NB4 (cell line): ENCODE results near the gene GFRA3.
"Not testable (repeated sequence)": the region's sequence is repeated elsewhere in the genome, so short reads cannot be mapped to it uniquely, and the experiment has no call there.

Experiments used
- DNase-seq: peaks from one replicate; pipeline ENCODE4 v3.0.0; 2010; ENCODE audit warnings: low read depth
- H3K4me3 ChIP-seq: one replicate; pipeline ENCODE4 v1.5.1; 2011; ENCODE audit warnings: mild to moderate bottlenecking, low read depth, low read length, moderate library complexity
- CTCF ChIP-seq: IDR thresholded peaks from one replicate; pipeline ENCODE4 v1.5.1; 2012; ENCODE audit warnings: low read depth, low read length
- MAX ChIP-seq: IDR thresholded peaks from 2 replicates; pipeline ENCODE4 v1.6.1; 2011; ENCODE audit warnings: low read depth, low read length
- MYC ChIP-seq: IDR thresholded peaks from 2 replicates; pipeline ENCODE4 v1.6.1; 2011; ENCODE audit warnings: low read depth, low read length
- POLR2A ChIP-seq: IDR thresholded peaks from 2 replicates; pipeline ENCODE4 v1.6.1; 2011; ENCODE audit warnings: mild to moderate bottlenecking; ENCODE audit not compliant: insufficient read length; ENCODE audit errors: extremely low read depth

The GFRA3 gene

GRCh38 chr5:138263581-138263980 lies 10.8 kb downstream of the GFRA3 start:
- no peak for DNase-seq
- H3K4me3 ChIP-seq, result no peak overlapping the region
- TF ChIP-seq MYC (no peak), MAX (no peak), POLR2A (no peak), CTCF (no peak)

- DNase-seq, result no peak
- no peak for TF ChIP-seq POLR2A
- TF ChIP-seq CTCF, result no peak
- TF ChIP-seq MAX, result no peak
- no peak for TF ChIP-seq MYC
- H3K4me3 ChIP-seq, result no peak overlapping the region
These were observed 15.6 kb downstream of the GFRA3 start for GRCh38 chr5:138258704-138259292.

GRCh38 chr5:138257583-138257982 lies 16.8 kb downstream of the GFRA3 start:
- no peak for DNase-seq
- TF ChIP-seq CTCF (no peak), POLR2A (no peak), MYC (no peak), MAX (no peak)
- no peak overlapping the region for H3K4me3 ChIP-seq

GRCh38 chr5:138252944-138253343 lies 21.5 kb downstream of the GFRA3 start:
- H3K4me3 ChIP-seq, result no peak overlapping the region
- no peak for DNase-seq
- TF ChIP-seq CTCF (no peak), MYC (no peak), POLR2A (no peak), MAX (no peak)

- not testable (repeated sequence) for H3K4me3 ChIP-seq, DNase-seq
These were observed 26.6 kb downstream of the GFRA3 start for GRCh38 chr5:138247800-138248199.

- DNase-seq, result no peak
- TF ChIP-seq MYC, result no peak
- no peak for TF ChIP-seq MAX
- TF ChIP-seq CTCF, result no peak
- TF ChIP-seq POLR2A, result no peak
- no peak overlapping the region for H3K4me3 ChIP-seq
These were observed 27.6 kb downstream of the GFRA3 start for GRCh38 chr5:138246822-138247221.
